Activated naive CD4-positive, alpha-beta T cell treated with anti-CD3 and anti-CD28 coated beads, Interleukin-2, amount 10 ng/mL, durations not matched to agents 7 days and 5 days (primary cell): ENCODE data around the gene COPG2.

Experiments
- CTCF ChIA-PET: fragments of 350-600 bp; sonication (Branson Sonifier 250); formaldehyde crosslinking; loops from one replicate; lab custom pipeline; 2021; ENCODE audit warnings: antibody characterized with exemption; lab: Charles Lee
- DNase-seq: peaks from one replicate; pipeline ENCODE4 v3.0.0-alpha.2; 2020
- H3K27ac Mint-ChIP-seq: one replicate; pipeline ENCODE4 v1.8.0; 2021; ENCODE audit warnings: mild to moderate bottlenecking, moderate library complexity, mixed read lengths
- H3K27me3 Mint-ChIP-seq: one replicate; pipeline ENCODE4 v1.8.0; 2021; ENCODE audit warnings: mild to moderate bottlenecking, mixed read lengths
- H3K36me3 Mint-ChIP-seq: one replicate; pipeline ENCODE4 v1.8.0; 2021; ENCODE audit warnings: mixed read lengths
- H3K4me1 Mint-ChIP-seq: one replicate; pipeline ENCODE4 v1.8.0; 2021; ENCODE audit warnings: mixed read lengths
- H3K4me3 Mint-ChIP-seq: one replicate; pipeline ENCODE4 v1.8.0; 2021; ENCODE audit warnings: mild to moderate bottlenecking, moderate library complexity, mixed read lengths
- H3K9me3 Mint-ChIP-seq: one replicate; pipeline ENCODE4 v1.8.0; 2021; ENCODE audit warnings: mixed read lengths

The COPG2 gene

DNA sequence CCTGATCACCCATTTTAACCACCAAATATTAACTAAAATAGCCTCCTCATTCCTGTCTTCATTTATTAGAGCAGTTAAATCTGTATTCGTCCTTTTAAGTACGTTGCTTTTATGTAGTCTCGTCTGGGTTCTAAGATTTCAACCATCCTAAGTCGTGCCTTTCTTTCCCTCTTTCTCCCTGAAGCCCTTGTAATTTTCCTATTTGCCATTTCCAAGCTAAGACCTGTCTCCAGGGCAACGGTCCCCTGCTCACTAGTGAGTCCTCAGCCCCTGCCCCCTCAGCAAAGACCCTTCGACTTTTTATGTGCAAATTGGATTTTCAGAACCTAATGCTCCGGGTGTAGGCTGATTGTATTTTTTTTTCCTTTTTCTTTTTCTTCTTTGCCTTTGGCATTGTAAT lies 192.8 kb downstream of the COPG2 start:
- Mint-ChIP-seq H3K36me3 (no peaks in the 10 kb centered on the region), H3K27ac (no peak overlapping the region)
- DNase-seq = no peak

DNA sequence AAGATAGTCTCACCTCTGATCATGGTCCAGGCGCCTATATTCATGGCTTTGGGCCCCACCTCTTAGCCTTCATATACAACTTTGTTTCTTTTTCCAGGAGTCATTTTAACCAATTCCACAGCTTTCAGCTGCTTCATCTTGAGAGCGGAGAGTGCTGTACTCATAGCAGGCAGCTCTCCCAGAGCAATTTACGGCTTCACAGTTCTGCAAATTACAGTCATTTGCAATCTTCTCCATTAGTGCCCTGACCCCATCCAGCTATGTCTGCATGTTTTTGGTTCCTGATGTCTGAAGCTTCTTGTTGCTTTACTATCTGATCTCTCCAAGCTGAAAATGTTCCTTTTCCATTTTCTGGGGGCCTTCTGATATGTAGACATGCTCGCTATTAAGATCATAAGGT lies 194.7 kb downstream of the COPG2 start:
- Mint-ChIP-seq H3K4me1 (peaks cover 2% of the 10 kb centered on the region), H3K4me3 (no peak overlapping the region), H3K27me3 (no peaks in the 10 kb centered on the region), H3K36me3 (no peaks in the 10 kb centered on the region), H3K9me3 (no peaks in the 10 kb centered on the region), H3K27ac (no peak overlapping the region)
- no peak for DNase-seq
- CTCF ChIA-PET = no interaction called here

More for the DNA sequence above, 192.8 kb downstream of the COPG2 start:
- Mint-ChIP-seq H3K27me3 (no peaks in the 10 kb centered on the region), H3K4me1 (peaks cover 2% of the 10 kb centered on the region), H3K9me3 (peaks cover 1% of the 10 kb centered on the region), H3K4me3 (no peak overlapping the region)
- CTCF ChIA-PET = interaction anchor here (1.0 kb wide), 1 partner anchor 8 kb away, joined by 3 read pairs; no protein-coding TSS in a partner anchor

DNA sequence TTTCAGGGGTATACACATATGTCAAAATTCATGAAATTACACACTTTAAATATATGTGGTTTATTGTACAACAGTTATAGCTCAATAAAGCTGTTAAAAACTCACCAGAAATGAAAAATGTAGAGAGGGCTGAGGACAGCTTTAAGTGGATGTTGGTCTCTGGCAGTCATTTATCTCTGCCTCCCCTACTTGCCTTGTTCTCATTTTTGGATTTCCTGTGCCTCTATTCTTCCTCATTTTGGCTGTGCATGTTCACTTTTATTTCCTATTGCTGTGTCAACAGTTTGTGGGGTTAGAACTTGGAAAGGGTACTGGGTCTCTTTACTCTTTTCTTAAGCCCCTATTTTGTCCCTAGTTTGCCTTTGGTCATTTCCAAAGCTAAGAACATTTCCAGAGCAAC lies 195.3 kb downstream of the COPG2 start:
- no peaks in the 10 kb centered on the region for H3K36me3 Mint-ChIP-seq
- CTCF ChIA-PET = no interaction called here

GRCh38 chr7:130471974-130472373 lies 196.6 kb downstream of the COPG2 start:
- H3K4me1 Mint-ChIP-seq = peaks cover 2% of the 10 kb centered on the region
- CTCF ChIA-PET = no interaction called here
- H3K4me3 Mint-ChIP-seq = no peak overlapping the region
- no peaks in the 10 kb centered on the region for H3K27me3 Mint-ChIP-seq
- H3K36me3 Mint-ChIP-seq = no peaks in the 10 kb centered on the region
- no peak overlapping the region for H3K27ac Mint-ChIP-seq
- no peaks in the 10 kb centered on the region for H3K9me3 Mint-ChIP-seq
- no peak for DNase-seq

More for the DNA sequence above, 195.3 kb downstream of the COPG2 start:
- H3K4me1 Mint-ChIP-seq = peaks cover 2% of the 10 kb centered on the region
- H3K4me3 Mint-ChIP-seq = no peak overlapping the region
- H3K27ac Mint-ChIP-seq = no peak overlapping the region
- H3K27me3 Mint-ChIP-seq = no peaks in the 10 kb centered on the region
- no peaks in the 10 kb centered on the region for H3K9me3 Mint-ChIP-seq
- DNase-seq = no peak

DNA sequence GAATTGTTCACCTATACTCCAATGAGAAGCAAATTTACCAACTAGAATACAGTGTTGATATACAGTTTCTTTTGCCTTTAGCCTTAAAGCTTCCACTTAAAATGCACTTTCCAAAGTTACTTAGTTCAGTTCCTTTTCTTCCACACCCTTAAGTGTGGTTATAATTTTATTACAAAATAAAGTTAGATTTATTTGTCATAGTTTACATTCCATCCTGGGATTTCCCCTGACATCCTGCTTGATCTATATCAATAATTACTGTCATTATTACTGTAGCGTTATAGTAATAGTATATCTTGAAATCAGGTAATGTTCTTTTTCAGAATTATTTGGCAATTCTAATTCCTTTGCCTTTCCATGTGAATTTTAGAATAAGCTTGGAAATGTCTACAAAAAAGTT lies 199.9 kb downstream of the COPG2 start:
- H3K4me3 Mint-ChIP-seq = no peak overlapping the region
- H3K27ac Mint-ChIP-seq = no peak overlapping the region
- DNase-seq = no peak
- H3K9me3 Mint-ChIP-seq = no peaks in the 10 kb centered on the region
- H3K36me3 Mint-ChIP-seq = no peaks in the 10 kb centered on the region
- CTCF ChIA-PET = no interaction called here
- H3K27me3 Mint-ChIP-seq = peaks cover 7% of the 10 kb centered on the region
- H3K4me1 Mint-ChIP-seq = peaks cover 2% of the 10 kb centered on the region

DNA sequence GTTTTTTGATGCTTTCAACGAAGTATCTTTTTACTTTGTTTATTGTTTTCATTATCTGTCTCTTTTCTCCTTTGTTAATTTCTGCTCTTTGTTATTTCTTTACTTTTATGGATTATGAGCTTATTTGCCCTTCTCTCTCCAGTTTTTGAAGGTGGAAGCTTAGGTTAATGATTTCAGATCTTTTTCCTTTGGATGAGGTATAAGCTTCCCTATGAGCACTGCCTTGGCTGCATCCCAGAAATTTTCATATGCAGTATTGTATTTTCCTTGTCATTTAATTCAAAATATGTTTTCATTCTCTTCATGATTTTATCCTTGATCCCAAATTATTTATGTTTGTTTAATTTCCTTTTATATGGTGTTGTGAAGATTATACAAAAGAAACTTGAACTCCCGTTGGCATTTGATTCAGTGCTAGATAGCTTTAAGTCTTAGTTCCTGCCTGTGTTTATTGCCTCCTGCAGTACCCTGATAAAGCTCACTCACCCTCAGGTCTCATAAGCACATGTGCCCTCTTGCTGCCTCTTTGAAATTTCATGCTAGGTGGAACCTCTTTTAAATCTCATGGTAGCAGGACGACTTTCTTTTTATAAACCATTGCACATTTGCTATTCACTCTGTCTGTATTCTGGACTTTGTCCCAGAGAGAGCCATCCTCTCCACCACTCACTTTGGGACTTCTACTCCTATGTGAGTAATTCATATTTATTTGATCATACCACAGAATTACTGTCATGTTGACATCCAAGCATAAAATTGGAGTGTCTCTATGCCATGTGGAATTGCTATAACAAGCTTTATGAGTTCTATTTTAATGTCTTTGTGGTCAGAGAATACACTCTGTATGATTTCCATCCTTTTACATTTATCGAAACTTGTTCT lies 204.8 kb downstream of the COPG2 start:
- Mint-ChIP-seq H3K9me3 (peaks cover 11% of the 10 kb centered on the region), H3K27me3 (peaks cover 7% of the 10 kb centered on the region), H3K4me1 (peaks cover 2% of the 10 kb centered on the region), H3K36me3 (peaks cover 9% of the 10 kb centered on the region), H3K27ac (no peak overlapping the region), H3K4me3 (no peak overlapping the region)
- CTCF ChIA-PET = interaction anchor here (0.7 kb wide), 1 partner anchor 218 kb away, joined by 3 read pairs; no protein-coding TSS in a partner anchor
- no peak for DNase-seq

GRCh38 chr7:130461272-130461671 lies 207.3 kb downstream of the COPG2 start:
- Mint-ChIP-seq H3K4me3 (no peak overlapping the region), H3K4me1 (peaks cover 11% of the 10 kb centered on the region), H3K27me3 (peaks cover 7% of the 10 kb centered on the region), H3K9me3 (peaks cover 16% of the 10 kb centered on the region), H3K27ac (no peak overlapping the region), H3K36me3 (peaks cover 9% of the 10 kb centered on the region)
- no peak for DNase-seq
- CTCF ChIA-PET = no interaction called here

- Mint-ChIP-seq H3K4me1 (peaks cover 11% of the 10 kb centered on the region), H3K4me3 (no peak overlapping the region), H3K27me3 (no peaks in the 10 kb centered on the region), H3K36me3 (peaks cover 9% of the 10 kb centered on the region), H3K9me3 (peaks cover 16% of the 10 kb centered on the region), H3K27ac (peak overlapping the region; percentile 6)
- no peak for DNase-seq
- CTCF ChIA-PET = no interaction called here
These were observed 210.3 kb downstream of the COPG2 start for GRCh38 chr7:130458257-130458656.
